RWPE2 (cell line): Measurements from ENCODE around the gene SIGLEC10.
"Not testable (repeated sequence)": the region's sequence is repeated elsewhere in the genome, so short reads cannot be mapped to it uniquely, and the experiment has no call there.

Experiments
- ATAC-seq: fragments of 200-7000 bp; cut with Tn5 transposase; 3 replicates; pipeline ENCODE4 v1.9.1; 2021; ENCODE audit warnings: low read depth
- DNase-seq: peaks from one replicate; pipeline ENCODE4 v3.0.0-alpha.2; 2020; ENCODE audit warnings: low spot score
- H3K27ac ChIP-seq: fragments of 450-650 bp; 2 replicates; pipeline ENCODE4 v1.5.1; 2017; ENCODE audit warnings: mild to moderate bottlenecking; ENCODE audit not compliant: poor library complexity, severe bottlenecking
- H3K27me3 ChIP-seq: fragments of 250-450 bp; sonication (Bioruptor Pico); 2 replicates; pipeline ENCODE4 v1.5.1; 2021; ENCODE audit warnings: mild to moderate bottlenecking, moderate library complexity; ENCODE audit not compliant: insufficient read depth, poor library complexity, severe bottlenecking
- H3K36me3 ChIP-seq: fragments of 250-450 bp; sonication (Bioruptor Pico); 2 replicates; pipeline ENCODE4 v1.5.1; 2020; ENCODE audit warnings: low read depth, mild to moderate bottlenecking, moderate library complexity
- H3K4me1 ChIP-seq: fragments of 250-450 bp; sonication (Bioruptor Pico); 2 replicates; pipeline ENCODE4 v1.5.1; 2021; ENCODE audit warnings: mild to moderate bottlenecking, moderate library complexity; ENCODE audit not compliant: insufficient read depth, poor library complexity, severe bottlenecking
- H3K4me3 ChIP-seq: fragments of 250-450 bp; sonication (Bioruptor Pico); 2 replicates; pipeline ENCODE4 v1.5.1; 2021; ENCODE audit warnings: mild to moderate bottlenecking, moderate library complexity; ENCODE audit not compliant: severe bottlenecking
- H3K9me3 ChIP-seq: fragments of 250-450 bp; sonication (Bioruptor Pico); 2 replicates; pipeline ENCODE4 v1.5.1; 2021; ENCODE audit warnings: mild to moderate bottlenecking, moderate library complexity; ENCODE audit not compliant: severe bottlenecking
- CTCF ChIP-seq: fragments of 450-650 bp; IDR thresholded peaks from one replicate; pipeline ENCODE4 v1.5.1; 2017; ENCODE audit warnings: mild to moderate bottlenecking, moderate library complexity; ENCODE audit not compliant: poor library complexity, severe bottlenecking

The SIGLEC10 gene

GRCh38 chr19:51427201-51427600 is 9.8 kb upstream of the SIGLEC10 start:
- Histone ChIP-seq H3K9me3 (no peaks in the 10 kb centered on the region), H3K27me3 (no peaks in the 10 kb centered on the region), H3K4me1 (no peaks in the 10 kb centered on the region), H3K27ac (no peak overlapping the region), H3K36me3 (no peaks in the 10 kb centered on the region), H3K4me3 (no peak overlapping the region)
- TF ChIP-seq CTCF = no peak
- ATAC-seq (no peak), DNase-seq (no peak)

GRCh38 chr19:51422053-51422448 is 4.6 kb upstream of the SIGLEC10 start:
- ATAC-seq = peak; percentile 81
- TF ChIP-seq CTCF = peak; percentile 91
- Histone ChIP-seq H3K4me3 (no peak overlapping the region), H3K4me1 (no peaks in the 10 kb centered on the region), H3K27me3 (peaks cover 5% of the 10 kb centered on the region), H3K36me3 (no peaks in the 10 kb centered on the region), H3K27ac (no peak overlapping the region), H3K9me3 (no peaks in the 10 kb centered on the region)
- no peak for DNase-seq

GRCh38 chr19:51421229-51422052 is 4.0 kb upstream of the SIGLEC10 start:
- Histone ChIP-seq H3K27ac (no peak overlapping the region), H3K9me3 (no peaks in the 10 kb centered on the region), H3K36me3 (no peaks in the 10 kb centered on the region), H3K27me3 (peaks cover 5% of the 10 kb centered on the region), H3K4me3 (no peak overlapping the region), H3K4me1 (no peaks in the 10 kb centered on the region)
- no peak for ATAC-seq
- DNase-seq = no peak
- no peak for TF ChIP-seq CTCF

GRCh38 chr19:51420511-51420910 is 3.1 kb upstream of the SIGLEC10 start:
- not testable (repeated sequence) for H3K9me3 ChIP-seq, ATAC-seq

GRCh38 chr19:51418707-51419106 is 1.3 kb upstream of the SIGLEC10 start:
- DNase-seq (no peak), ATAC-seq (no peak)
- no peaks in the 10 kb centered on the region for H3K4me1 ChIP-seq
- H3K9me3 ChIP-seq = no peaks in the 10 kb centered on the region
- no peak overlapping the region for H3K27ac ChIP-seq
- no peaks in the 10 kb centered on the region for H3K36me3 ChIP-seq
- no peak overlapping the region for H3K4me3 ChIP-seq
- peaks cover 5% of the 10 kb centered on the region for H3K27me3 ChIP-seq
- TF ChIP-seq CTCF = no peak

More at GRCh38 chr19:51420511-51420910, 3.1 kb upstream of the SIGLEC10 start:
- H3K27ac ChIP-seq, H3K4me3 ChIP-seq, DNase-seq, H3K27me3 ChIP-seq, H3K36me3 ChIP-seq, H3K4me1 ChIP-seq: not testable (repeated sequence)
